ENCODE measurements around the gene MORC3. TPM values are rescaled to one million over a fixed set of nuclear protein-coding genes. Genes with fewer than 3 reads are reported as not detected.
"Not testable (repeated sequence)": the region's sequence is repeated elsewhere in the genome, so short reads cannot be mapped to it uniquely, and the experiment has no call there.

The MORC3 gene
- total RNA-seq, 2 donors from 2014 or later: 16.9 to 46.1 TPM

DNA sequence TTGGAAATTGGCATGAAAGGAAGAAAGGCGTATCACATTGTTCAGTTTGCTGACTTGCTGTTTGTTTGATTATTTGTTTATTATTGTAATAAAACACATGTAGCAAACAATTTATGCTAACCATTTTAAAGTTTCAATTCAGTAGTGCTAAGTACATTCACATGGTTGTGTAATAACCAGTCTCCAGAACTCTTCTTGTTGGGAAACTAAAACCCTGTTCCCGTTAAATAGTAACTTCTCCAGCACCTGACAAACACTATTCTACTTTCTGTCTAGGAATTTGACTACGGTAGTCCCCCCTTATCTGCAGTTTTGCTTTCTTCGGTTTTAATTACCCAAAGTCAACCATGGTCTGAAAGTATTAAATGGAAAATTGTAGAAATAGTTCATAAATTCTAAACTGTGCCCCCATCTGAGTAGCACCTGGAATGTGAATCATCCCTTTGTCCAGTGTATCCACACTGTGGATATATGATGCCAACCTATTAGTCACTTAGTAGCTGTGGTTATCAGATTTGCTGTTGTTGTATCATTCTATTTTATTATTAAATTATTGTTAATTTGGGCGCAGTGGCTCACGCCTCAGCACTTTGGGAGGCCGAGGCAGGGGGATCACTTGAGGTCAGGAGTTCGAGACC, 5.5 kb downstream of the MORC3 start:
- no peak for ATAC-seq
- TF ChIP-seq POLR2A (IDR thresholded peaks at IDR 0.05) (no peak), CTCF (IDR thresholded peaks at IDR 0.05) (no peak)
- intact Hi-C loops (cut with DNase I): no loop called here
- Histone ChIP-seq H3K9me3 (no peaks in the 10 kb centered on the region), H3K4me1 (peaks cover 74% of the 10 kb centered on the region), H3K27me3 (no peaks in the 10 kb centered on the region), H3K27ac (peak overlapping the region in 2 of 4 donors; percentile 5 to 48), H3K36me3 (replicated peaks in 1 of 2; ENCODE audit: insufficient read depth in 1 of 2, low read depth in 2 of 2) (no peaks in the 10 kb centered on the region), H3K4me3 (no peak overlapping the region)
- no peak for DNase-seq
- 64 to 67% methylated on average over 8 of the region's 8 CpGs for WGBS, 2 donors

DNA sequence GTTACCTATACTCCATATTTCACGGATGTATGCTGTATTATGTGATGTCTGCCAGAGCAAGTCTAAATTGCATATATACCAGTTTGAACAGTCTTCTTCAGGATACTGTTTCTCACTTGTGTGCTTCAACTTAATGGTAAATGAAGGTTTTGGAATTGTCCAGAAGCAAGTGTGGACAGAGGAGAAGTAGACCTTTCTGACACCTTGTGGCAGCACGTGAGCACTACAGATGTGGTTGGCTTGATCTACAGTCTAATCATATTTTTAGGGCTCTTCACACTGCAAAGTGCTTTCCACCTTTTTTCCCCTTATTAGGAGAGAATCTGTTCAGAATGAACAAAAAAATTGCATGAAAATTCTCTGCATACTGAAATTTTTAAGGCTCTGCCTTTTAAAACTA, 10.9 kb downstream of the MORC3 start:
- peaks cover 5 to 6% of the 10 kb centered on the region in 2 donors for H3K36me3 ChIP-seq (replicated peaks in 1 of 2; ENCODE audit: insufficient read depth in 1 of 2, low read depth in 2 of 2)
- intact Hi-C loops (cut with DNase I): loop anchor here (5.0 kb wide), 1 partner anchor 189 kb away; no protein-coding TSS in a partner anchor
- H3K4me1 ChIP-seq: peaks cover 34% of the 10 kb centered on the region
- ATAC-seq (peak; percentile 81), DNase-seq (peak; percentile 51 to 73 (median 59))
- no peak overlapping the region for H3K4me3 ChIP-seq
- no peak overlapping the region for H3K27ac ChIP-seq
- TF ChIP-seq POLR2A (IDR thresholded peaks at IDR 0.05): no peak
- TF ChIP-seq CTCF (IDR thresholded peaks at IDR 0.05): peak; percentile 20 to 77 (median 72)
- no peaks in the 10 kb centered on the region for H3K27me3 ChIP-seq
- no peaks in the 10 kb centered on the region for H3K9me3 ChIP-seq
- WGBS, 2 donors: 41 to 49% methylated on average over 2 of the region's 2 CpGs

GRCh38 chr21:36337099-36337509, 17.1 kb downstream of the MORC3 start:
- Histone ChIP-seq H3K27me3 (no peaks in the 10 kb centered on the region), H3K4me3 (no peak overlapping the region), H3K9me3 (no peaks in the 10 kb centered on the region), H3K4me1 (no peaks in the 10 kb centered on the region), H3K27ac (no peak overlapping the region), H3K36me3 (replicated peaks in 1 of 2; ENCODE audit: insufficient read depth in 1 of 2, low read depth in 2 of 2) (peaks cover 14 to 34% of the 10 kb centered on the region in 2 donors)
- ATAC-seq (no peak), DNase-seq (no peak)
- 84 to 96% methylated on average over 3 of the region's 3 CpGs for WGBS, 2 donors
- intact Hi-C loops (cut with DNase I): no loop called here
- TF ChIP-seq POLR2A (IDR thresholded peaks at IDR 0.05) (no peak), CTCF (IDR thresholded peaks at IDR 0.05) (no peak)

DNA sequence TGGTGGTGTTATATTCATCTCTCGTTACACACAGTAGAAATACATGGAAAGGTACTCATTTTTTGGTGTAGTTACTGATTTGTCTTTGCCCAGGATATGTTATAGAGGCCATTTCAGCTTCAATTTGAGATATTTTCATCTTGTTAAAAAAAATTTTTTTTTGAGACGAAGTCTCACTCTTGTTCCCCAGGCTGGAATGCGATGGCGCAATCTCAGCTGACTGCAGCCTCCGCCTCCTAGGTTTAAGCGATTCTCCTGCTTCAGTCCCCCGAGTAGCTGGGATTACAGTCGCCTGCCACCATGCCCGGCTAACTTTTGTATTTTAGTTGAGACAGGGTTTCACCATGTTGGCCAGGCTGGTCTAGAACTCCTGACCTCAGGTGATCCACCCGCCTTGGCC, 19.0 kb downstream of the MORC3 start:
- Histone ChIP-seq H3K4me1 (no peaks in the 10 kb centered on the region), H3K36me3 (replicated peaks in 1 of 2; ENCODE audit: insufficient read depth in 1 of 2, low read depth in 2 of 2) (peaks cover 18 to 43% of the 10 kb centered on the region in 2 donors), H3K9me3 (no peaks in the 10 kb centered on the region), H3K27ac (no peak overlapping the region), H3K4me3 (no peak overlapping the region), H3K27me3 (no peaks in the 10 kb centered on the region)
- no peak for DNase-seq
- intact Hi-C loops (cut with DNase I): no loop called here
- no peak for TF ChIP-seq CTCF (IDR thresholded peaks at IDR 0.05)
- TF ChIP-seq POLR2A (IDR thresholded peaks at IDR 0.05): no peak
- no peak for ATAC-seq
- 95 to 97% methylated on average over 10 of the region's 10 CpGs for WGBS, 2 donors

DNA sequence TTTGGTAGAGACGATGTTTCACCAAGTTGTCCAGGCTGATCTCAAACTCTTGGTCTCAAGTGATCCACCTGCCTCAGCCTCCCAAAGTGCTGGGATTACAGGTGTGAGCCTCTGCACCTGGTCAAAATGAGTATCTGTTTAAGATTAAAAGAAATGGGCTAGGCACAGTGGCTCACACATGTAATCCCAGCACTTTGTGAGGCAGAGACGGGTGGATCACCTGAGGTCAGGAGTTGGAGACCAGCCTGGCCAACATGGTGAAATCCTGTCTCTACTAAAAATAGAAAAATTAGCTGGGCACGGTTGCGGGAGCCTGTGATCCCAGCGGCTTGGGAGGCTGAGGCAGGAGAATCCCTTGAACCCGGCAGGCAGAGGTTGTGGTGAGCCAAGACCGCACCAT, 22.6 kb downstream of the MORC3 start:
- H3K27ac ChIP-seq; H3K4me1 ChIP-seq; DNase-seq; H3K4me3 ChIP-seq; H3K27me3 ChIP-seq; ATAC-seq; intact Hi-C loops (cut with DNase I); H3K9me3 ChIP-seq: not testable (repeated sequence)
- peaks cover 41 to 47% of the 10 kb centered on the region in 2 donors for H3K36me3 ChIP-seq (replicated peaks in 1 of 2; ENCODE audit: insufficient read depth in 1 of 2, low read depth in 2 of 2)
- WGBS, 2 donors: 94 to 95% methylated on average over 7 of the region's 7 CpGs

All from body of pancreas (tissue), 4 donors.